AG09319 (cell line): Measurements from ENCODE around the gene SLC66A3.

Source experiments
- DNase-seq: peaks from one replicate; pipeline ENCODE4 v3.0.0-alpha.2; 2010; ENCODE audit warnings: low read depth; ENCODE audit errors: extremely low read depth
- TF ChIP-seq, protein P1 (sequence below): IDR thresholded peaks from 2 replicates; pipeline ENCODE4 v1.5.1; 2011; ENCODE audit warnings: low read depth, mild to moderate bottlenecking, inconsistent platforms, low read length, moderate library complexity

Gene SLC66A3

DNA sequence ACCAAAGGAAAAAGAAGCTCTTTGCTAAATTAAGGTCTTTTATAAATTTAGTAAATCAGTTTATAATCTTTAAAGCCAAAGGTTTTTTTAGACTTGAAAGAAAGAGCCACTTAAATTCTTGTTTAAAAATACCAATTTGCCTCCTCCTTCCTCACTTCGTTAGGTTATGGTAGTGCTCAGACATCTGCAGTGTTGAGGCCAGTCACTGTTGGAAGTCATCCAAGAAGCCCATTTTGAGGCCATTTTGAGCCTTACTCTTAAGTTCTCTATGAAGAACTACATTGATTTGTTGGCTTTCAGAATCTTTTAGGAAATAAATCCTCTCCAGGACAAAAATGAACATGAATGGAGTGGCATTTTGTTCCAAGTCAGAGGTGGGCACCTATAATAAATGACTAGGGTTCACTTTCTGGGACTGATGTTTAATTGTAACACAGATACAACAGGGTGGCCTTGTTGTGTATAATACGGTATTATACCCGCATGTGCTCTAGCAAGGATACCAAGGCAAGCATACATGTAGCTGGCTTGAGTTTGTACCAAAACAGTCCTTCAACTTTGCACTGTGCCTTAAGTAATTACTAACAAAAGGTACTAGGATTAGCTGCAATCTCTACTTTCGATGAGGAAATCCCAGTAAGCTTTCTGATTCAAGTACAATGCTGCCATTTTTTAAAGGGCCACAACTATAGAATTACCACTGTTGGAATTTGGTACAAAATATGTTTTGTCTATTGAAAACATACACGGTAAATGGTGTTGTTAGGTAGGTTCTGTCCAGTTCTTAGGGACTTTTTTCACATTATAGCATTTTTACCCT, 22.8 kb downstream of the SLC66A3 start:
- no peak for DNase-seq
- TF ChIP-seq, protein P1, sequence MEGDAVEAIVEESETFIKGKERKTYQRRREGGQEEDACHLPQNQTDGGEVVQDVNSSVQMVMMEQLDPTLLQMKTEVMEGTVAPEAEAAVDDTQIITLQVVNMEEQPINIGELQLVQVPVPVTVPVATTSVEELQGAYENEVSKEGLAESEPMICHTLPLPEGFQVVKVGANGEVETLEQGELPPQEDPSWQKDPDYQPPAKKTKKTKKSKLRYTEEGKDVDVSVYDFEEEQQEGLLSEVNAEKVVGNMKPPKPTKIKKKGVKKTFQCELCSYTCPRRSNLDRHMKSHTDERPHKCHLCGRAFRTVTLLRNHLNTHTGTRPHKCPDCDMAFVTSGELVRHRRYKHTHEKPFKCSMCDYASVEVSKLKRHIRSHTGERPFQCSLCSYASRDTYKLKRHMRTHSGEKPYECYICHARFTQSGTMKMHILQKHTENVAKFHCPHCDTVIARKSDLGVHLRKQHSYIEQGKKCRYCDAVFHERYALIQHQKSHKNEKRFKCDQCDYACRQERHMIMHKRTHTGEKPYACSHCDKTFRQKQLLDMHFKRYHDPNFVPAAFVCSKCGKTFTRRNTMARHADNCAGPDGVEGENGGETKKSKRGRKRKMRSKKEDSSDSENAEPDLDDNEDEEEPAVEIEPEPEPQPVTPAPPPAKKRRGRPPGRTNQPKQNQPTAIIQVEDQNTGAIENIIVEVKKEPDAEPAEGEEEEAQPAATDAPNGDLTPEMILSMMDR: no peak

DNA sequence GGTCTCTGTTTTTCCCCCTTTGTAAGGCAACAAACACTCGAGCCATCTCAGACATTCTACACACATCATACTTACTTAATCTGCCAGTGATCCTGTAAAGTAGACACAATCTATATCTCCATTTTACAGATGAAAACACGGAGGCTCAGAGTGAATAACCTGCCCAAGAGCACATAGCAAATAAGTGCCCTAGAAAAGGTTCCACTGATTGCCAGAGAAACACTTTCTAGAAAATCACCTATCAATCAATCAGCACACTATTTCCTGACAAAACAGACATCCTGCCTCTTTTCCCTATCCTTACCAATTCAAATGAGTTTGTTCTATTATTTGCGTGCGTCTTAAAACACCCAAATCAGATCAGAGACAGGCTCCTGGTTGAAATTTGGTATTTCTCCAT, 23.9 kb downstream of the SLC66A3 start:
- DNase-seq: no peak
- TF ChIP-seq, protein P1: no peak

DNA sequence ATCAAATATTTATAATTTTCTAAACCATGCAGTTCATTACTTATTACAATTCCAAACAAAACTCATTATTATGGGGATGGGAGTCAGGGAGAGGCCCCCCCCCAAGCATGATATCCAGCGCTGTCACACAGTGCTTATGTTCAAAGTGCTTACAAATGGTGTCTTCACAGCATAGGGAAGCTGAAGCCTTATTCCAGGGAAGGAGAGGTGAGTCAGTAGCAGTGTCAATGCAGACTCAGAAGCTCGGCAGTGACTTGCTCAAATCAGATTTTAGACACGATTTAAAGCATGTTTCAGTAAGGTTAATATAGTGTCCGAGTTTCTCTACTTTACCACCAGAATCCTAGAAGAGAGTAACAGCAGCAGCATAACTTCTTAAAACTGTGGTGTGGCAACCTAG, 24.6 kb downstream of the SLC66A3 start:
- DNase-seq: no peak
- TF ChIP-seq, protein P1: no peak

DNA sequence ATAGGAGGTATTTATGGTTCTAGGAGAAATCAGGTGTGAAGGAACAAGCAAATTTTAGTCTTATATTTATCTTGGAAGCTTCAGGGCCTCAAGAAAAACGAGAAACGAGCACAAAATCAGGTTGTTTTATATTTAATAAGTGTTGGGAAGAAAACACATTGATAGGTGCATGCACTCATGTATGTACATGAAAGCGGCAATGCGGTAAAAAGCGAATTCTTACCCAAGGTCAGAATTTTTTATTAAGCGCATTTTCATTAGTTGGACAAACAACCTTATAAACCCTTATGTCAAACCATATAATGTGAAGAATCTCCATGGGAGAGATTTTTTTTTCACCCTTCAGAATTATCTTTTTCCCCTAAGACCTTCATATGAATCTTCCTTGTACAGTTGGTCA, 25.4 kb downstream of the SLC66A3 start:
- TF ChIP-seq, protein P1: no peak
- no peak for DNase-seq

DNA sequence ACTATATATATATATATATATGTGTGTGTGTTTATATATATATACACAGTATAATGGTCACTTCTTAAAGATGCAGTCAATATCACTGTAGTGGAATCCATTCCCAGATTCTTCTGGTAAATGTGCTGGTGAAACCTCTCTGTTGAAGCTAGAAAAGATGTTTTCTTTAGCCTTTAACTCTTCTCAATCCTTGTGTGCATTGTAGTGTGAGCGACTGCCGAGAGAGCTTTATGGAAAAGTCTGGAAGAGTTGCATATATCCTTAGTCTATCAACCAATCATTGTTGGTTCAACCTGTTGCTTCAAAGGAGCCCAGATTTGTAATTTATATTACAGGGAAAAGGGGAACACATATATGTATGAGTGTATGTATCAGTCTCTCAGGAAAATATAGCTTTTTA, 27.7 kb downstream of the SLC66A3 start:
- TF ChIP-seq, protein P1: no peak
- no peak for DNase-seq

DNA sequence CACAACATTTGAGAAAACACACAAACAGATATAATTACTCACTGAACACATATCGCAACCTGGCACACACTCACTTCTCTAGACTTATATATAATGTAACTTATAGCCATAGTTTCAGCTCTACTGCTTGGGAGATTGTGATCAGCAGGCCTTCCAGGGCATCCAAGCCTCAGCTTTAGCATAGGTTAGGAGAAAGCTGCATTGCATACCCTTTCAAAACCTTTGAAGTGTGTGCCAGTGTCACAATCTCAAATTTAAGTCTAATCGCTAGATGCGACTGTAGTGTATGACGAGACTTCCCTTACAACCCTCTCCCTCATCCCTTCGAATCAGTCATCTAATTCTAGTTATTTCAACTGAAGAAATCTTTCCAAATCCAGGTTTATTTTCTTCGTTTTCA, 30.9 kb downstream of the SLC66A3 start:
- DNase-seq: no peak
- TF ChIP-seq, protein P1: no peak

DNA sequence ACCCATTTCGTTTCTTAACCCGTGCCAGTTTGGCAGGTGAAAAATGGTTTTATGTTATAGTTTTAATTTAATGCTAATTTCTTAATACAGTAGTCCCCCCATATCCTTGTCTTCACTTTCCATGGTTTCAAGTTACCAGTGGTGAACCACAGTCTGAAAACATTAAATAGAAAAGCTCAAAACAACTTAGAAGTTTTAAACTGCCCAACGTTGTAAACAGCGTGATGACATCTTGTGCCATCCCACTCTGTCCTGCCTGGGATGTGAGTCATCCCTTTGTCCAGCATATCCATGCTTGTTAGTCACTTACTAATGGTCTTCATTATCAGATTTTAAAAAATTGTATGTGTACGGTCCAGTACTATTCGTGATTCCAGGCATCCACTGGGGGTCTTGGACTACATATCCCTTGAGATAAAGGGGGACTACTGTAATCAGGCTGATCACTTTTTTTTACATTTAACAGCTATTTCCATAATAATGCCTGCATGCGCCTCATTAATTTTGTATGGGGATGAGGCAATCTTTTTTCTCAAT, 31.9 kb downstream of the SLC66A3 start:
- DNase-seq: peak; percentile 14
- TF ChIP-seq, protein P1: no peak
